Heart right ventricle (tissue), 16 donors: ENCODE measurements around the gene SELENOI. TPM values are rescaled to one million over a fixed set of nuclear protein-coding genes. Genes with fewer than 3 reads are reported as not detected.

Source experiments
- ATAC-seq, 8 donors: fragments of 200-7000 bp; cut with Tn5 transposase; one replicate each; pipeline ENCODE4 v1.9.1; 2020; ENCODE audit warnings: mild to moderate bottlenecking in 8 of 8, moderate library complexity in 8 of 8, moderate number of reproducible peaks in 1 of 8
- DNase-seq, 2 donors: peaks; one replicate each; pipeline ENCODE4 v3.0.0-alpha.2; 2020
- H3K27ac ChIP-seq, 10 donors: fragments of 200-600 bp; sonication (generic) in 2 of 10; one replicate each; pipeline versions ENCODE4 v1.5.0 to v1.8.0; 2020 to 2022; ENCODE audit warnings: mild to moderate bottlenecking in 3 of 10
- H3K27me3 ChIP-seq, 7 donors: fragments of 200-600 bp; one replicate each; pipeline ENCODE4 v1.8.0; 2021 to 2022; ENCODE audit warnings: mild to moderate bottlenecking in 2 of 7
- H3K36me3 ChIP-seq, 9 donors: fragments of 200-600 bp; sonication (generic) in 1 of 9; one replicate each; pipeline versions ENCODE4 v1.5.0 to v1.8.0; 2020 to 2022; ENCODE audit warnings: mild to moderate bottlenecking in 2 of 9
- H3K4me1 ChIP-seq, 9 donors: fragments of 200-600 bp; sonication (generic) in 1 of 9; one replicate each; pipeline versions ENCODE4 v1.5.0 to v1.8.0; 2020 to 2022; ENCODE audit warnings: mild to moderate bottlenecking in 4 of 9
- H3K4me3 ChIP-seq, 10 donors: fragments of 200-600 bp; sonication (generic) in 2 of 10; one replicate each; pipeline versions ENCODE4 v1.5.0 to v1.8.0; 2020 to 2022; ENCODE audit warnings: mild to moderate bottlenecking in 7 of 10, moderate library complexity in 2 of 10
- H3K9me3 ChIP-seq, 11 donors: fragments of 200-600 bp in 10 of 11; sonication (generic) in 2 of 11; one replicate each; pipeline versions ENCODE4 v1.5.0 to v1.8.0; 2013 to 2022; ENCODE audit warnings: mild to moderate bottlenecking in 2 of 11, control low read depth in 1 of 11, moderate library complexity in 1 of 11
- WGBS, 2 donors: extraction: QIAGEN DNeasy Blood & Tissue Kit; methylation state at CpG; one replicate each; pipeline ENCODE4 v1.1.7; 2013; ENCODE audit warnings: inconsistent platforms in 1 of 2; 5-methylcytosine and 5-hydroxymethylcytosine counted together
- intact Hi-C, 10 donors: fragments of 100-400 bp; cut with DNase I; formaldehyde crosslinking; loops; one replicate each; pipeline versions ENCODE4 v1.11.1 to v1.14.2; 2022
- polyA plus RNA-seq, 2 donors: library from polyadenylated mRNA; stranded (reverse); fragments of 200-250 nt; gene quantifications; one replicate each; pipeline ENCODE4 v1.2.3, GENCODE V29; 2013
- total RNA-seq, 10 donors: library from RNA; stranded (reverse); fragmentation: NEBNext Ultra II Directional in 3 of 10; extraction: Animal tissue kit (Norgen Biotek cat#: 25700) in 3 of 10; gene quantifications; one replicate each; pipeline versions ENCODE4 v1.2.1 to v1.2.4, GENCODE V29; 2021 to 2023
- TF ChIP-seq, protein P1 (sequence below), 9 donors: fragments of 200-600 bp; sonication (generic) in 2 of 9; IDR thresholded peaks; one replicate each; pipeline versions ENCODE4 v1.5.0 to v1.8.0; 2021 to 2022; ENCODE audit warnings: antibody characterized with exemption in 9 of 9, mild to moderate bottlenecking in 5 of 9, moderate library complexity in 1 of 9
- donor health status: Arrhythmogenic right ventricular cardiomyopathy.
- donor health status: ischemic (EF 13 %, LVEDD 7.1; RV severe dilation, severe dysfunction).
- donor health status: healthy with polysubstance abuse.
- donor health status: DM: no; HTN: yes; CAD: no.
- donor health status: DM: no; HTN: no; CAD: no.
- donor health status: ischemic (EF 25% LVEDD 6.9; RV normal size, moderate dysfunction).
- donor health status: ischemic (EF 25% LVEDD 5.7; RV mildly dilated, moderate dysfunction).
- donor health status: healthy.
- donor health status: DM: yes; HTN: yes; CAD: no.
- donor health status: Ischemic cardiomyopathy.
- donor health status: ischemic (EF 35%, LVEDD 5.7; RV mildly dilated, moderate dysfunction).
- donor health status: nonischemic (EF 11% LVEDD 7.7; RV severe dilation, severe dysfunction).
- donor health status: DM: yes; HTN: yes; CAD: no.
- donor health status: PGD.
- donor health status: ischemic (EF 29% LVEDD 5.4; RV normal size, mild dysfunction).
- donor health status: nonischemic (EF 23%, LVEDD 6.1; RV moderate dilation, normal function).

The SELENOI gene
- total and polyA plus RNA-seq, 12 donors = 2.4 to 15.8 (median 11.5) TPM

DNA sequence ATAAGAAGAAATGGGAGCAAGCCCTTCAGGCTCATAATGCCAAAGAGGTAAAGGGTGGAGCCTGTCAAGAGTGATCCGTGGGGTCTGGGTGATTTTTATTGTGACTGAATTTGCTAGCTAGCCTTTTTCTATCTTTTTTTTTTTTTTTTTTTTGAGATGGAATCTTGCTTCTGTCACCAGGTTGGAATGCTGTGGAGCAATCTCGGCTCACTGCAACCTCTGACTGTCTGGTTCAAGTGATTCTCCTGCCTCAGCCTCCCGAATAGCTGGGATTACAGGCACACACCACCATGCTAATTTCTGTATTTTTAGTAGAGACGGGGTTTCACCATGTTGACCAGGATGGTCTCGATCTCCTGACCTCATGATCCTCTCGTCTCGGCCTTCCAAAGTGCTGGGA lies 84.9 kb downstream of the SELENOI start:
- 90 to 93% methylated on average over 7 of the region's 7 CpGs for WGBS, 2 donors
- Histone ChIP-seq H3K27ac (no peak overlapping the region), H3K9me3 (no peaks in the 10 kb centered on the region), H3K4me3 (no peak overlapping the region), H3K27me3 (no peaks in the 10 kb centered on the region), H3K36me3 (no peaks in the 10 kb centered on the region), H3K4me1 (peaks cover 0 to 7% (median 0%) of the 10 kb centered on the region in 9 donors)
- ATAC-seq = no peak
- TF ChIP-seq, protein P1, sequence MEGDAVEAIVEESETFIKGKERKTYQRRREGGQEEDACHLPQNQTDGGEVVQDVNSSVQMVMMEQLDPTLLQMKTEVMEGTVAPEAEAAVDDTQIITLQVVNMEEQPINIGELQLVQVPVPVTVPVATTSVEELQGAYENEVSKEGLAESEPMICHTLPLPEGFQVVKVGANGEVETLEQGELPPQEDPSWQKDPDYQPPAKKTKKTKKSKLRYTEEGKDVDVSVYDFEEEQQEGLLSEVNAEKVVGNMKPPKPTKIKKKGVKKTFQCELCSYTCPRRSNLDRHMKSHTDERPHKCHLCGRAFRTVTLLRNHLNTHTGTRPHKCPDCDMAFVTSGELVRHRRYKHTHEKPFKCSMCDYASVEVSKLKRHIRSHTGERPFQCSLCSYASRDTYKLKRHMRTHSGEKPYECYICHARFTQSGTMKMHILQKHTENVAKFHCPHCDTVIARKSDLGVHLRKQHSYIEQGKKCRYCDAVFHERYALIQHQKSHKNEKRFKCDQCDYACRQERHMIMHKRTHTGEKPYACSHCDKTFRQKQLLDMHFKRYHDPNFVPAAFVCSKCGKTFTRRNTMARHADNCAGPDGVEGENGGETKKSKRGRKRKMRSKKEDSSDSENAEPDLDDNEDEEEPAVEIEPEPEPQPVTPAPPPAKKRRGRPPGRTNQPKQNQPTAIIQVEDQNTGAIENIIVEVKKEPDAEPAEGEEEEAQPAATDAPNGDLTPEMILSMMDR (IDR thresholded peaks at IDR 0.05) = no peak
- intact Hi-C loops = no loop called here
- no peak for DNase-seq

DNA sequence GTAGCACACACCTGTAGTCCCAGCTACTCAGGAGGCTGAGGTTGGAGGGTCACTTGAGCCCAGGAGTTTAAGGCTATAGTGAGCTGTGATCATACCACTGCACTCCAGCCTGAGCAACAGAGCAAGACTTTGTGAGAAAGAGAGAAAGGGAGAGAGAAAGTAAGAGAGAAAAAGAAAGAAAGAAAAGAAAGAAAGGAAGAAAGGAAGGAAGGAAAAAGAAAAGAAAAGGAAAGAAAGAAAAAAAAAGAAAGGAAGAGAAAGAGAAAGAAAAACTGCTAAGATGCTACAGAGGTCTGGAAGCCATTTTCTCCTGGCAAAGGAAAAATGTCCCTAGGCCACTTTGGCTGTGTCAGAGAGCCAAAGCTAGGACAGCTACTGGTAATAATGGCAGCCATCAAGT lies 86.4 kb downstream of the SELENOI start:
- Histone ChIP-seq H3K4me3 (no peak overlapping the region), H3K9me3 (no peaks in the 10 kb centered on the region), H3K27ac (no peak overlapping the region), H3K36me3 (no peaks in the 10 kb centered on the region), H3K27me3 (no peaks in the 10 kb centered on the region), H3K4me1 (peaks cover 0 to 7% (median 0%) of the 10 kb centered on the region in 9 donors)
- ATAC-seq = no peak
- TF ChIP-seq, protein P1 (IDR thresholded peaks at IDR 0.05) = no peak
- intact Hi-C loops = no loop called here
- no peak for DNase-seq

DNA sequence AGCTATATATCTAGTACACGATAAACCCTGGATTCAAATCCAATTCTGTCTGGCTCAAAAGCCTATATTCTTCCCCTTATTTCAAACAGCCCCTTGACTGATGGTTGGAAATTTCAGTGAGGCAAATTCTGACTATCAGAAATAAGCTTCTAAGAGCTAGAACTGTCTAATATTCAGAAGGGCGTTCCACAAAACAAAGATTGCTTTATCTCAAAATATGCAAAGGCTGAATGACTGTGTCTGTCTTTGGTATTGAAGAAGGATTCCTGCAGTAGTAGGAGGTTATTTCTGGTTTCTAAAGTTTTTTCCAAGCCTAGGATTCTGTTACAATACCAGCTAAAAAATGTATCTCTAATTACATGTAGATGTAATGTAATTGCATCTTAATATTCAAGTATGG lies 86.9 kb downstream of the SELENOI start:
- Histone ChIP-seq H3K27ac (no peak overlapping the region), H3K9me3 (no peaks in the 10 kb centered on the region), H3K4me3 (no peak overlapping the region), H3K4me1 (peaks cover 0 to 7% (median 0%) of the 10 kb centered on the region in 9 donors), H3K36me3 (no peaks in the 10 kb centered on the region), H3K27me3 (no peaks in the 10 kb centered on the region)
- 25 to 35% methylated on average over 2 of the region's 2 CpGs for WGBS, 2 donors
- DNase-seq = no peak
- intact Hi-C loops = no loop called here
- TF ChIP-seq, protein P1 (IDR thresholded peaks at IDR 0.05) = no peak
- ATAC-seq = no peak

DNA sequence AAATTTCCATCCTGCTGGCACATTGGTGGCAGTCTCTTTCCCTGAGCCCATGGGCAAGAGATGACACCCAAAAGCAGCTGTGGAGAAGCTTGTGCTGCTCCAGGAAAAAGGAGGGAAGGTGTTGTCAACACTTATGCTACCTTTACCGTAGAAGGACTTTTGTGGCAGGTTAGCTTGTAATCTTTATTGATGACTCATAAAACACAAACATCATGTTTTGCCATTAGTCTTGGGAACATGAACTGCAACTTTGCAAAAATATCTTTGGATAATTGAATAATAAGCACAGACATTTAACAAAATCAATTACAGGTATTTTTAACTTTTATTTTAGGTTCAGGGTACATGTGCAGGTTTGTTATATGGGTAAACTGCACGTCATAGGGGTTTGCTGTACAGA lies 89.2 kb downstream of the SELENOI start:
- Histone ChIP-seq H3K4me3 (no peak overlapping the region), H3K36me3 (no peaks in the 10 kb centered on the region), H3K27ac (no peak overlapping the region), H3K27me3 (no peaks in the 10 kb centered on the region), H3K9me3 (no peaks in the 10 kb centered on the region), H3K4me1 (peaks cover 0 to 5% (median 0%) of the 10 kb centered on the region in 9 donors)
- ATAC-seq (no peak), DNase-seq (no peak)
- TF ChIP-seq, protein P1 (IDR thresholded peaks at IDR 0.05) = no peak
- intact Hi-C loops = no loop called here
- 91 to 95% methylated on average over 2 of the region's 2 CpGs for WGBS, 2 donors
